Body of pancreas (tissue), 4 donors: Measurements from ENCODE around the gene ZNF384. TPM values are rescaled to one million over a fixed set of nuclear protein-coding genes. Genes with fewer than 3 reads are reported as not detected.

Experiments used
- ATAC-seq: fragments of 150-250 bp; one replicate; pipeline ENCODE4 v1.9.1; 2016
- DNase-seq, 4 donors: peaks; one replicate each; pipeline ENCODE4 v3.0.0-alpha.2; 2019
- H3K27ac ChIP-seq, 4 donors: fragments of 200-600 bp; sonication (generic); 1 replicate in 3 of 4; 2 replicates in 1 of 4; pipeline versions ENCODE4 v1.5.1 to v1.6.1; 2016 to 2019; ENCODE audit warnings: mild to moderate bottlenecking in 1 of 4, mixed read lengths in 1 of 4, moderate library complexity in 1 of 4
- H3K27me3 ChIP-seq, 2 donors: fragments of 200-600 bp; sonication (generic); one replicate each; pipeline ENCODE4 v1.6.0; 2016; ENCODE audit warnings: mild to moderate bottlenecking in 1 of 2
- H3K36me3 ChIP-seq, 2 donors: fragments of 200-600 bp; sonication (generic); replicated peaks in 1 of 2; 2 replicates each; pipeline ENCODE4 v1.5.1; 2016; ENCODE audit warnings: low read depth in 2 of 2; ENCODE audit not compliant: insufficient read depth in 1 of 2
- H3K4me1 ChIP-seq: fragments of 200-600 bp; sonication (generic); one replicate; pipeline ENCODE4 v1.6.0; 2016
- H3K4me3 ChIP-seq, 2 donors: fragments of 200-600 bp; sonication (generic); 1 replicate in 1 of 2; 2 replicates in 1 of 2; pipeline ENCODE4 v1.5.1; 2016 to 2019
- H3K9me3 ChIP-seq, 3 donors: fragments of 200-600 bp; sonication (generic); 1 replicate in 2 of 3; 2 replicates in 1 of 3; pipeline ENCODE4 v1.5.1; 2016
- POLR2A ChIP-seq, 3 donors: fragments of 450-650 bp; IDR thresholded peaks; one replicate each; pipeline ENCODE4 v1.6.1; 2016; ENCODE audit warnings: antibody characterized with exemption in 3 of 3, mild to moderate bottlenecking in 2 of 3
- WGBS, 2 donors: methylation state at CpG; one replicate each; pipeline ENCODE4 v1.1.5; 2017; 5-methylcytosine and 5-hydroxymethylcytosine counted together
- intact Hi-C: fragments of 100-400 bp; cut with DNase I; formaldehyde crosslinking; loops from one replicate; pipeline ENCODE4 v1.15.1; 2023
- total RNA-seq, 2 donors: library from RNA; depleted of rRNA; stranded (reverse); fragments of >200 nt; gene quantifications; one replicate each; pipeline ENCODE4 v1.1.0, GENCODE V29; 2016
- TF ChIP-seq, protein P1 (sequence below), 7 experiments: fragments of 450-650 bp in 4 of 7; fragments of 200-600 bp in 3 of 7; sonication (generic) in 3 of 7; IDR thresholded peaks; one replicate each; pipeline ENCODE4 v1.5.1; 2016 to 2019; ENCODE audit warnings: antibody characterized with exemption in 7 of 7

The ZNF384 gene
- total RNA-seq, 2 donors from 2014 or later: 20.0 to 25.4 TPM

DNA sequence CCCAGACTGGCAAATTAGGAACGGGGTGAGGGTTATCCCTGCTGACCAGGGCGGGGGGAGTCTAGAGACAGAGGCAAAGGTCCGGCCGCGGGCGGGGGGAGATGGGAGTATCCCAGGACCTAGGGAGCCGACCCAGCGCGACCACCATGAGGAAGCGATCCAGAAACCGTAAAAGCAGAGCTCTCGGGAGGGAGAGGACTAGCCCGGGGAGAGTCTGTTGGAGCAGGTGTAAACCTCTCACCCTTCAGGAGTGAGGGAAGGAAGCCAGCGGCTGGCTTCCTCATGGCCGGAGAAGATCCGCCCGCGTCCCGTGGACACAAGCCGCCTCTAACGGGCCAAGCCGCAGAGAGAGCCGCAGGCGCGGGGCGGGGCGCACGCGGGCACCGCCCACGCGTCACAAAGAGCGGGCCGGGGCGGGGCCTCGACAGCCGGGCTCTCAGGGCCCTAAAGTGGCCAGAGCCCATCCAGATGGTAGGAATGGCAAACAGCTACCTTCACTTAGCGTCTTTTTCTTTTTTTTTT is 42.0 kb downstream of the ZNF384 start, which contains the start of gene ACRBP:
Gene ACRBP (minus strand): TSS at position 350 of the 522 bp plus-strand sequence. CDS start 66 bp downstream, at position 284.
- peak within 1 kb of the TSS in 1 of 4 donors; percentile 46 for H3K27ac ChIP-seq
- WGBS, 2 donors: 3 to 10% methylated on average over 14 to 38 of the region's 38 CpGs
- DNase-seq: peak; percentile 78 to 90 (median 84)
- ATAC-seq: peak; percentile 95
- peaks cover 0 to 12% of the 10 kb centered on the region in 2 donors for H3K36me3 ChIP-seq
- peak within 1 kb of the TSS in 1 of 2 donors; percentile 24 for H3K4me3 ChIP-seq
- no peaks in the 10 kb centered on the region for H3K27me3 ChIP-seq
- intact Hi-C loops: no loop called here
- H3K9me3 ChIP-seq: no peaks in the 10 kb centered on the region
- TF ChIP-seq POLR2A (IDR thresholded peaks at IDR 0.05): peak in 2 of 3 donors; percentile 49 to 56
- TF ChIP-seq, protein P1, sequence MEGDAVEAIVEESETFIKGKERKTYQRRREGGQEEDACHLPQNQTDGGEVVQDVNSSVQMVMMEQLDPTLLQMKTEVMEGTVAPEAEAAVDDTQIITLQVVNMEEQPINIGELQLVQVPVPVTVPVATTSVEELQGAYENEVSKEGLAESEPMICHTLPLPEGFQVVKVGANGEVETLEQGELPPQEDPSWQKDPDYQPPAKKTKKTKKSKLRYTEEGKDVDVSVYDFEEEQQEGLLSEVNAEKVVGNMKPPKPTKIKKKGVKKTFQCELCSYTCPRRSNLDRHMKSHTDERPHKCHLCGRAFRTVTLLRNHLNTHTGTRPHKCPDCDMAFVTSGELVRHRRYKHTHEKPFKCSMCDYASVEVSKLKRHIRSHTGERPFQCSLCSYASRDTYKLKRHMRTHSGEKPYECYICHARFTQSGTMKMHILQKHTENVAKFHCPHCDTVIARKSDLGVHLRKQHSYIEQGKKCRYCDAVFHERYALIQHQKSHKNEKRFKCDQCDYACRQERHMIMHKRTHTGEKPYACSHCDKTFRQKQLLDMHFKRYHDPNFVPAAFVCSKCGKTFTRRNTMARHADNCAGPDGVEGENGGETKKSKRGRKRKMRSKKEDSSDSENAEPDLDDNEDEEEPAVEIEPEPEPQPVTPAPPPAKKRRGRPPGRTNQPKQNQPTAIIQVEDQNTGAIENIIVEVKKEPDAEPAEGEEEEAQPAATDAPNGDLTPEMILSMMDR (IDR thresholded peaks at IDR 0.05): no peak
- H3K4me1 ChIP-seq: peaks cover 10% of the 10 kb centered on the region

DNA sequence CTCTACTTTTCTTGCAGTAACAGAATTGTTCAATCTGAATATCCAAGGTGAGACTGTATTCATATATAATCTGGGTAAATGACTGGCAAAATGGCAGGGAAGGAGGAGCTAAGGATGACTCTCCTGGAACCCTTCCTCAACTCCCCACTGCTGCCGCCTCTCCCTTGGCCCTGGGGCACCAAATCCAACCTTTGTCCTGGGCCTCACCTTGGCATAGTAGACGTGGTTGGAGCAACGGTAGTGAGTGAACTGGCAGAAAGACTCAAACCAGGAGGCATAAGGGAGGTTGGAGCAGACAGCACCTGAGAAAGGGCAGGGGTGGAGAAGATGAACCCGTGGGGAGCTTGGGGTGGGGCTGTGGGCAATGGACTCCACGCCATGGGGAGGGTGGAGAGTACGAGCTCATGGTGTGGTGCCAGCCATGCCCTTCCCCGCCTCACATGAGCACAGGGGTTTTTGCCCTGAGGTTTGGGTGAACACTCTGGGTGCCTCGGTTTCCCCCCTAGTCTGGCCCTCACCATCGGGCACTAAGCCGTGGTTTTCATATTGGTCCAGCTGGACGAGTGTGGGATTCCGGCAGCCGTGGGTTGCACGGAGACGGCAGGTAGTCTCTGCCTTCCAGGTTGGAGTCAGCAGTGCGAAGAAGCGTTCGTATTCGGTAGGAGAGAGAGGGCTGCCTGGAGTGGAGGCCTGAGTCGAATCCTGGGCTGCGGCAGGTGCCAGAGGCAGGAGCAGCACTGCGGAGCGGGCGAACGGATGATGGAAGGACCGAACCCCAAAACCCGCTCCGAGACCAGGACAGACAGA is 42.7 kb downstream of the ZNF384 start:
- peaks cover 10% of the 10 kb centered on the region for H3K4me1 ChIP-seq
- no peaks in the 10 kb centered on the region for H3K9me3 ChIP-seq
- H3K27me3 ChIP-seq: no peaks in the 10 kb centered on the region
- peaks cover 0 to 11% of the 10 kb centered on the region in 2 donors for H3K36me3 ChIP-seq
- peak overlapping the region in 1 of 4 donors; percentile 46 for H3K27ac ChIP-seq
- peak; percentile 19 for ATAC-seq
- TF ChIP-seq POLR2A (IDR thresholded peaks at IDR 0.05): no peak
- TF ChIP-seq, protein P1 (IDR thresholded peaks at IDR 0.05): no peak
- intact Hi-C loops: no loop called here
- DNase-seq: no peak
- 48 to 60% methylated on average over 26 to 28 of the region's 28 CpGs for WGBS, 2 donors
- H3K4me3 ChIP-seq: peak overlapping the region in 1 of 2 donors; percentile 24

DNA sequence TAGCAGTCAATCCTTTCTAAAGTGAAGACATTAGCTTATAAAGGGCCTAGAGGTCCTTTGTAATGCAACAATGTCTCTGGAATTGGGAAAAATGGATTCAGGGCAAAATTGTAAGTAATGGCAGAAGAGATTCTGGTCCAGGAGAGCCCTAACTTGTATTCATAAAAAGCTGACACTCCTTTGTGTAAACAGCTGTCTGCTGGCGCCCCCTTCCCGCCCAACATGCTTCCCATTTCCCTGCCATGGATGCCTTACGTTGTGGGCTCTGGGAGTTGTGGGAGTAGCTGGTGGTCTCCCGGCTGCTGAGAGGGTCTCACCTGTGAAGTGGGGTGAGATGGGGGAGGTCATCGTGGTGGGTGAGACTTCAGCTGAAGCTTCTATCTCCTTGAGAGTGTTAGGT is 44.3 kb downstream of the ZNF384 start:
- Histone ChIP-seq H3K27ac (peak overlapping the region in 1 of 4 donors; percentile 57), H3K36me3 (no peaks in the 10 kb centered on the region), H3K9me3 (no peaks in the 10 kb centered on the region), H3K27me3 (no peaks in the 10 kb centered on the region), H3K4me1 (peaks cover 10% of the 10 kb centered on the region), H3K4me3 (no peak overlapping the region)
- DNase-seq: peak in 1 of 4 donors; percentile 25
- intact Hi-C loops: no loop called here
- ATAC-seq: no peak
- TF ChIP-seq, protein P1 (IDR thresholded peaks at IDR 0.05): no peak
- no peak for TF ChIP-seq POLR2A (IDR thresholded peaks at IDR 0.05)
- 34 to 37% methylated on average over 5 of the region's 5 CpGs for WGBS, 2 donors

DNA sequence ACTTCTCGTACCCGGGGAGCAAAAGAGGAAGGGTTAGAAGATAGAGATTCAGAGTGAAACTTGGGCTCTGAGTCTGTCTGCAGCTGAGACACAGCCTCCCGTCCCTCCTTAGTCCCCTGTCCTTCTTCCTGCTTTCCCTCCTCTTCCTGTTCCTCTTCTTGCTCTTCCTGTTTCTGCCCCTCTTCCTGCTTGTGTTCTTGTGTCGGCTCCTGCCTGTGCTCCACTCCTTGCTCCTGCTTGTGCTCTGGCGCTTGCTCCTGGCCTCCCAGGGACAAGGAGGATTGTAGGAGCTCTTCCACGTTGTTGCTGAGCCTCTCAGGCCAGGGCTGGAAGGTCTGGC is 44.9 kb downstream of the ZNF384 start:
- no peak for ATAC-seq

More for the DNA sequence above, 44.9 kb downstream of the ZNF384 start:
- no peak for TF ChIP-seq POLR2A (IDR thresholded peaks at IDR 0.05)
- TF ChIP-seq, protein P1 (IDR thresholded peaks at IDR 0.05): no peak
- Histone ChIP-seq H3K27me3 (no peaks in the 10 kb centered on the region), H3K36me3 (no peaks in the 10 kb centered on the region), H3K4me1 (peaks cover 10% of the 10 kb centered on the region), H3K9me3 (no peaks in the 10 kb centered on the region), H3K4me3 (no peak overlapping the region), H3K27ac (peak overlapping the region in 1 of 4 donors; percentile 57)
- WGBS, 2 donors: 55 to 60% methylated on average over 6 of the region's 6 CpGs
- intact Hi-C loops: no loop called here
- DNase-seq: peak in 1 of 4 donors; percentile 42
